NT2/D1 (cell line): ENCODE data around the gene PKP4.

Experiments
- SUZ12 ChIP-seq: IDR thresholded peaks from 2 replicates; pipeline ENCODE4 v1.6.1; 2011; ENCODE audit not compliant: insufficient read length, insufficient read depth; ENCODE audit errors: extremely low read depth
- YY1 ChIP-seq: IDR thresholded peaks from 2 replicates; pipeline ENCODE4 v1.6.1; 2011; ENCODE audit not compliant: insufficient read length, insufficient read depth
- ZNF274 ChIP-seq: IDR thresholded peaks from 2 replicates; pipeline ENCODE4 v1.6.1; 2011; ENCODE audit warnings: mild to moderate bottlenecking, low read depth, low read length

DNA sequence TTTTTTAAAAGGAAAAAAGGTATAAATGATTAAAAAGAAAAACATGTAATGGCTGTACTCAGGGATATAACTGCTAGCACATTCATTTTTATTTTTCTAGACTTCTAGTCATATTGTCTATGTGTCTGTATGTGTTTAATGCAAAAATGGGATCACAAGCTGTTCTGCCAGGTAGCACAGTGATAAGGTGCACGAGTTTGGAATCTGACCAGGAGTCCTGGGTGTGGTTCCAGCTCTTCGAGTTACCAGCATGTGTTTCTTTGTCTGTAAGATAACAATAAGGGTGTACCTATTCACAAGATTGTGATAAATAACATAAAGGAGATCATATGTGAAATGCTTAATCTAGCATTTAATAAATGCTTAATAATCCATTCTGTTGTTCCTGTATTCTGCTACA lies 145.3 kb downstream of the PKP4 start:
- TF ChIP-seq ZNF274, result no peak
- no peak for TF ChIP-seq YY1
- no peak for TF ChIP-seq SUZ12
